ENCODE measurements around the gene NPRL2. TPM values are rescaled to one million over a fixed set of nuclear protein-coding genes. Genes with fewer than 3 reads are reported as not detected.
A peak's percentile ranks its signal among the peaks of the same experiment; 100 is the strongest.

Gene NPRL2
- total RNA-seq, 1 experiment from 2014 or later: 14.0 TPM

DNA sequence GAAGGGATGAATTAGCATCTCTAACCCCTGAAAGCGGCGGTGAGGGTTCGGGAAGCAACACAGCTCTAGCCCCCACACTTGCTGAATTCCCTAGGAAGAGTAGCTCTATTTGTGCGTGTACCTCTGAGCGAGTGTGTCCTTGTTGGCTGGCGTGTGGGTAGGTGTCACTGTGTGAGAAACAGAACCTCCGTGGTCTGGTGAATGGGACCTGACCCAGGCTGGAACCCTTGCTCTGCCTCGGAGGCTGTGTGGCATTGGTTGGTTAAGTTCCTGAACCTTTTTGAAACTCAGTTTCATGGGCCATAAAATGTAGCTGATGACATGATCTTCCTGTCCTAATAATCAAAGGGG, 9.2 kb upstream of the NPRL2 start:
- no peak for DNase-seq
- no peak overlapping the region for H3K27ac ChIP-seq
- no peaks in the 10 kb centered on the region for H3K9me3 ChIP-seq (replicated peaks)
- H3K27me3 ChIP-seq: no peaks in the 10 kb centered on the region
- peak overlapping the region; percentile 90 for H3K4me3 ChIP-seq
- H3K36me3 ChIP-seq: peaks cover 4% of the 10 kb centered on the region
- peaks cover 3% of the 10 kb centered on the region for H3K4me1 ChIP-seq

DNA sequence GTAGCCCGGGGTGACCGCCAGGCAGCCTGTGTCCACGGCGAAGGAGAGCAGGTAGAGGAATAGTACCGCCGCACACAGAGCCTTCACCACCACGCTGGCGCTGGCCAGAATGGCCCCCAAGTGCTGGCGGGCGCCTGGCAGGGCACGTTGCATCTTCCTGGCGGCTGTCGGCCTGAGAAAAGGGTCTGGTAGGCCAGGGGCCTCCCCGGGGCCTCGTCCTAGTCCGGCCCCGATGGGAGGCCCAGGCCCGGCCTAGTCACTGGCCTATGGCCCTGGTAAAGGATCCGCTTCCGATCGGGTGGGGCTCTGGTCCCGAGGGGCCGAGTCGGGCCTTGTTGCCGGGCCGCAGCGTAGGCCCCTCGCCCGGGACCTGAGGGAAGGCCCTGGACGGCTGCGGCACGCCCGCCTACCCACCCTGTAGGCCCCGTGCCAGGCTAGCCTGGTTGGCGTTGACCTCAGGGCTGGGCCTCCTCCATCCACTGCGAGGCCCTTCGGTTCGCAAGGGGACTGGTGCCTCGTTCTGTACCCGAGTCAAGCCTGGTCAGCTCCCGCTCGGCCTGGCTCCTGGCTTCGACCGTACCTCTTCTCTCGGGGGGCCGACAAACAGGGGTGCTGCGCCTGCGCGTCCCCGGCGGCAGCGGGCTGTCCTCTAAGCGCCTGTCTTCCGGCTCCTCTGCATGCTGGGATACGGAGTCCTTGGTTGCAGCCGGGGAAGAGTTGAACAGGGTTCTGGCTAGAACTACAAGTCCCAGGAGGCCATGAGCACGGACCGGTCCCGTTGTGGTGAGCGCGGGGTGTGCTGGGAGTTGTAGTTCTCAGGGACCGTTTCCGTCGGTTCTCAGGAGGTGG, 8.6 kb upstream of the NPRL2 start, which contains the start of gene TMEM115:
TMEM115 (minus strand) TSS at position 611 of the 849 bp plus-strand sequence; CDS start at position 153, 458 bp downstream.
- peak within 1 kb of the TSS; percentile 56 for H3K27ac ChIP-seq
- H3K27me3 ChIP-seq: no peaks in the 10 kb centered on the region
- DNase-seq: peak; percentile 98
- H3K9me3 ChIP-seq (replicated peaks): no peaks in the 10 kb centered on the region
- peaks cover 3% of the 10 kb centered on the region for H3K4me1 ChIP-seq
- H3K4me3 ChIP-seq: peak within 1 kb of the TSS; percentile 90
- H3K36me3 ChIP-seq: peaks cover 8% of the 10 kb centered on the region

- H3K27me3 ChIP-seq: no peaks in the 10 kb centered on the region
- H3K4me3 ChIP-seq: peak overlapping the region; percentile 90
- H3K36me3 ChIP-seq: peaks cover 8% of the 10 kb centered on the region
- no peaks in the 10 kb centered on the region for H3K9me3 ChIP-seq (replicated peaks)
- DNase-seq: no peak
- H3K4me1 ChIP-seq: peaks cover 3% of the 10 kb centered on the region
- H3K27ac ChIP-seq: peak overlapping the region; percentile 56
Measured at GRCh38 chr3:50358355-50358910, 7.9 kb upstream of the NPRL2 start.

- Histone ChIP-seq H3K27me3 (no peaks in the 10 kb centered on the region), H3K27ac (no peak overlapping the region), H3K4me1 (peaks cover 3% of the 10 kb centered on the region), H3K9me3 (replicated peaks) (no peaks in the 10 kb centered on the region), H3K4me3 (peak overlapping the region; percentile 90), H3K36me3 (peaks cover 11% of the 10 kb centered on the region)
- no peak for DNase-seq
Measured at GRCh38 chr3:50357481-50357880, 6.9 kb upstream of the NPRL2 start.

- H3K9me3 ChIP-seq (replicated peaks): no peaks in the 10 kb centered on the region
- H3K36me3 ChIP-seq: peaks cover 11% of the 10 kb centered on the region
- H3K4me1 ChIP-seq: peaks cover 3% of the 10 kb centered on the region
- H3K4me3 ChIP-seq: no peak overlapping the region
- no peak overlapping the region for H3K27ac ChIP-seq
- no peak for DNase-seq
- no peaks in the 10 kb centered on the region for H3K27me3 ChIP-seq
Measured at GRCh38 chr3:50356553-50356952, 6.0 kb upstream of the NPRL2 start.

DNA sequence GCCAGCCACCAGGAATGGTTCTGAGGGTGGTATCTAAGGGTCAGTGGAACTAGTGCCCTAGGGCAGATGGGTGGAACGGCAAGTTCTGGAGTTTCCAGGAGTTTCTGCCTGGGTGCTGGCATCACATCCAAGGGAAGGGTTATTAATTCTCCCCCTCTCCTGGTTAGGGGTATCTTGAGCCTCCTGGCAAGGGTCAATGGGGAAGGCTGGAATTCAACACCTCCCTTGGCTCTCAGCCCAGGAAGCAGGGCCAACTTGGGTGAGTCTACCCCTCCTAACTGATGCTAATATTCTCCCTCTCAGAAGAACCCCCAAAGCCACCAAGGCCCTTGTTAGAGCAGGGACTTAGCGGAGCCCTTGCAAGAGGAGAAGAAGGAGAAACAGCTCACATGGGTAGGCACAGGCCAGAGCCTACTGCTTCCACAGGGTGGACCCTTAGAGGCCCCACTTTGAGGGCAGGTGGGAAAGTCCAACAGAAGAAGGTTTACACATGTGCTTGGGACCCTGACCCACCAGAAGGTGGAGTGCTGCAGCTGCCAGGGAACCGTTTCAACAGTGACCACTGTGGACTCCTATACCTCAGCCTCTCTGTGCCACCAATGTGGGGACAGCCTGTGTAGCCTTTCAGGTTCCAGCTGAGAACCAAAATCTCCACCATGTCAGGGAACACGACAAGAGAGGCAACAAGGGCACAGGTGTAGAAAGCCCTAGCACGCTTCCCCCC, 5.4 kb upstream of the NPRL2 start:
- Histone ChIP-seq H3K4me1 (peaks cover 3% of the 10 kb centered on the region), H3K4me3 (no peak overlapping the region), H3K27me3 (no peaks in the 10 kb centered on the region), H3K9me3 (replicated peaks) (no peaks in the 10 kb centered on the region), H3K36me3 (peaks cover 11% of the 10 kb centered on the region), H3K27ac (no peak overlapping the region)
- no peak for DNase-seq

DNA sequence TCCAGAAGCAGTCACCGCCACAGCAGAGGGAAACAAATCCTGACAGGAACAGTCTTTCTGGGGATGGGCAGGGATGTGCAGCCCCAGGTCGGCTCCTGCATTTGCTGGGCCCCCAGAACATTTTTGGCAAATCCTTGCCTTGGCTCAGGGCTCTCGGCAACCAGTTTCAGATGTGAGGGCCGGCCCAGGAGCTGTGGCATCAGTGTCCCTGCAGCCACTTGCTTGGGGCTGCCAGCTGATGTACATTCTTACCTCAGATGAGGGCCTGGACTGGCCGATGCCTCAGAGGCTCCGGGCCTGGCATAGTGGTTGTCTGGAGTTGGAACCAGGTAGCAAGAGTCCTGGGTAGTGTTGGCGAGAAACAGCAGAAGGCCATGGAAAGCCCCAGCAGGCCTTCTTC, 4.3 kb upstream of the NPRL2 start:
- Histone ChIP-seq H3K27ac (no peak overlapping the region), H3K4me3 (no peak overlapping the region), H3K36me3 (peaks cover 11% of the 10 kb centered on the region), H3K4me1 (peaks cover 3% of the 10 kb centered on the region), H3K27me3 (no peaks in the 10 kb centered on the region), H3K9me3 (replicated peaks) (no peaks in the 10 kb centered on the region)
- DNase-seq: no peak

GRCh38 chr3:50354186-50354764, 3.7 kb upstream of the NPRL2 start:
- H3K4me3 ChIP-seq: no peak overlapping the region
- peaks cover 3% of the 10 kb centered on the region for H3K4me1 ChIP-seq
- no peaks in the 10 kb centered on the region for H3K27me3 ChIP-seq
- H3K9me3 ChIP-seq (replicated peaks): no peaks in the 10 kb centered on the region
- H3K36me3 ChIP-seq: peaks cover 11% of the 10 kb centered on the region
- H3K27ac ChIP-seq: no peak overlapping the region
- DNase-seq: no peak

DNA sequence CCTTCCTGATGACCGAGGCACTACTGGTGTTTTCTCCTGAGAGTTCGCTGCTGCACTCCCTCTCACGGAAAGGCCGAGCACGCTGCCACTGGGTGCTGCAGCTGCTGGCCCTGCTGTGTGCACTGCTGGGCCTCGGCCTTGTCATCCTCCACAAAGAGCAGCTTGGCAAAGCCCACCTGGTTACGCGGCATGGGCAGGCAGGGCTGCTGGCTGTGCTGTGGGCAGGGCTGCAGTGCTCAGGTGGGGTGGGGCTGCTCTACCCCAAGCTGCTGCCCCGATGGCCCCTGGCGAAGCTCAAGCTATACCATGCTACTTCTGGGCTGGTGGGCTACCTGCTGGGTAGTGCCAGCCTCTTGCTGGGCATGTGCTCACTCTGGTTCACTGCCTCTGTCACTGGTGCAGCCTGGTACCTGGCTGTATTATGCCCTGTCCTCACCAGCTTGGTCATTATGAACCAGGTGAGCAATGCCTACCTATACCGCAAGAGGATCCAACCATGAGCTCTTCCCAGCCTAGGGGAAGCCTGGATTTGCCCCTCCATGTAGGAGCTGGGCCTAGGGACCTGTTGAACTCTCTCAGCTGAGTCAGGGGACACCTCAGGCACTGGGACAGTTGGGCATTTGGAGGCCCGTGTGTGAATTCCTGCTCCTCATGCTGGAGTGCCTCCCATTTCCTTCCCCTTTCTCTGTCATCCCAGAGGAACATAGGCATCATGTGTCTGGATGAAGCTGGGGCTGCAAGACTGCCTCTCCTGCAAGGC, 2.9 kb upstream of the NPRL2 start:
- Histone ChIP-seq H3K4me1 (peaks cover 3% of the 10 kb centered on the region), H3K27me3 (no peaks in the 10 kb centered on the region), H3K4me3 (no peak overlapping the region), H3K9me3 (replicated peaks) (no peaks in the 10 kb centered on the region), H3K36me3 (peaks cover 11% of the 10 kb centered on the region), H3K27ac (no peak overlapping the region)
- no peak for DNase-seq

DNA sequence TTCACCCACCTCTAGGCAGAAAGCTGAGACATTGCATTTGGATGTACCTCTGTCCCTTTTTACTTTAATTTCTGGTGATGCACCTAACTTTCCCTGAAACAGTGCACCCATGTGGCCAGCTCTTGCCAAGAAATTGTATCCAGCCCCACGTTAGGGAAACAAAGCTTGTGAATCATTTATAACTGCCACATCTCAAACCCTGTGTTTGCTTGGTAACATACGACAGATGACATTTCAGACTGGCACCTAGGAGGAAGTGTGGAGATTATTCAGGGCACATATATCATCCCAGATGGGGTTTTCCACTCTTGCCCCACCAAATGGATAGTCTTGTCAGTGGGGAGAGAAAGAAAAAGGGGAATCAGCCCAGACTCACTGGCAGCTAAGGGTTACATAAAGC, 2.2 kb upstream of the NPRL2 start:
- H3K9me3 ChIP-seq (replicated peaks): no peaks in the 10 kb centered on the region
- no peak for DNase-seq

GRCh38 chr3:50351323-50351697, 735 bp upstream of the NPRL2 start:
- Histone ChIP-seq H3K27me3 (no peaks in the 10 kb centered on the region), H3K4me3 (peak overlapping the region; percentile 75), H3K9me3 (replicated peaks) (no peaks in the 10 kb centered on the region), H3K36me3 (peaks cover 8% of the 10 kb centered on the region; the same call in 1 of the 2 replicates), H3K27ac (no peak overlapping the region), H3K4me1 (no peaks in the 10 kb centered on the region)
- no peak for DNase-seq

More for the DNA sequence above, 2.2 kb upstream of the NPRL2 start:
- H3K27me3 ChIP-seq: no peaks in the 10 kb centered on the region
- H3K36me3 ChIP-seq: peaks cover 11% of the 10 kb centered on the region
- no peak overlapping the region for H3K27ac ChIP-seq
- no peak overlapping the region for H3K4me3 ChIP-seq
- peaks cover 3% of the 10 kb centered on the region for H3K4me1 ChIP-seq

DNA sequence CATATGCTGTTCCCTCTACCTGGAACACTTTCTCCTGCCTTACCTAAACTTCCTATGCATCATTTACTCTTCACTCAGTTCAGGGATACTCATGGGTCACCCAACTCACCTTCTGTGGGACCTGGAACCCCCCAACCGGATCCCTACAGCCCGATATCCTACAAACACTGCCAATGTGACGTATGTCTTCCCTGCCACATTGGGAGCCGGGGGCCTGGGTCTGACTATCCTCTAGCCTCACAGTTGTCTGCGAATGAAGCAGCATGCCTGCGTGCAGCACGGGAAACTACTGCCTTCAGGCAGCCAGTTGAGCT, 405 bp downstream of the NPRL2 start:
- H3K27me3 ChIP-seq: no peaks in the 10 kb centered on the region
- peak overlapping the region; percentile 64 for H3K27ac ChIP-seq
- no peaks in the 10 kb centered on the region for H3K4me1 ChIP-seq
- no peak for DNase-seq
- H3K36me3 ChIP-seq: peaks cover 8% of the 10 kb centered on the region; the same call in 1 of the 2 replicates
- peak overlapping the region; percentile 75 for H3K4me3 ChIP-seq
- no peaks in the 10 kb centered on the region for H3K9me3 ChIP-seq (replicated peaks)

GRCh38 chr3:50347187-50347813, 3.3 kb downstream of the NPRL2 start:
- peak; percentile 63 to 78 for DNase-seq
- no peaks in the 10 kb centered on the region for H3K9me3 ChIP-seq (replicated peaks)
- no peaks in the 10 kb centered on the region for H3K27me3 ChIP-seq
- no peaks in the 10 kb centered on the region for H3K36me3 ChIP-seq
- H3K4me3 ChIP-seq: no peak overlapping the region
- no peaks in the 10 kb centered on the region for H3K4me1 ChIP-seq
- no peak overlapping the region for H3K27ac ChIP-seq

Measured in SJCRH30 (cell line).